Thyroid gland (tissue), 4 donors: ENCODE measurements around the gene CDK5RAP3. TPM values are rescaled to one million over a fixed set of nuclear protein-coding genes. Genes with fewer than 3 reads are reported as not detected.

Experiments used
- DNase-seq, 2 donors: peaks; one replicate each; pipeline ENCODE4 v3.0.0-alpha.2; 2019
- H3K27ac ChIP-seq, 3 donors: fragments of 200-600 bp; sonication (generic); 1 replicate in 2 of 3; 2 replicates in 1 of 3; pipeline ENCODE4 v1.5.1; 2016 to 2019; ENCODE audit warnings: mild to moderate bottlenecking in 1 of 3, moderate library complexity in 1 of 3
- H3K27me3 ChIP-seq: fragments of 200-600 bp; sonication (generic); one replicate; pipeline ENCODE4 v1.5.1; 2019
- H3K36me3 ChIP-seq, 2 donors: fragments of 200-600 bp; sonication (generic); one replicate each; pipeline ENCODE4 v1.5.1; 2016 to 2019
- H3K4me1 ChIP-seq, 2 donors: fragments of 200-600 bp; sonication (generic); one replicate each; pipeline ENCODE4 v1.5.1; 2017 to 2019
- H3K4me3 ChIP-seq, 3 donors: fragments of 200-600 bp; sonication (generic); replicated peaks in 1 of 3; 1 replicate in 2 of 3; 2 replicates in 1 of 3; pipeline ENCODE4 v1.5.1; 2016; ENCODE audit warnings: mild to moderate bottlenecking in 1 of 3
- H3K9me3 ChIP-seq: fragments of 200-600 bp; sonication (generic); one replicate; pipeline ENCODE4 v1.5.1; 2017
- POLR2A ChIP-seq, 2 donors: fragments of 450-650 bp; IDR thresholded peaks; one replicate each; pipeline ENCODE4 v1.6.1; 2017; ENCODE audit warnings: antibody characterized with exemption in 2 of 2, mild to moderate bottlenecking in 2 of 2, moderate library complexity in 1 of 2
- WGBS, 2 donors: methylation state at CpG; one replicate each; pipeline ENCODE4 v1.1.5; 2017; 5-methylcytosine and 5-hydroxymethylcytosine counted together
- intact Hi-C: fragments of 100-400 bp; cut with DNase I; formaldehyde crosslinking; loops from one replicate; pipeline ENCODE4 v1.15.1; 2023
- total RNA-seq, 4 donors: library from RNA; depleted of rRNA; stranded (reverse); fragments of >200 nt; gene quantifications; one replicate each; pipeline ENCODE4 v1.2.3, GENCODE V29; 2016
- TF ChIP-seq, protein P1 (sequence below), 6 experiments: fragments of 200-600 bp in 3 of 6; fragments of 450-650 bp in 3 of 6; sonication (generic) in 3 of 6; IDR thresholded peaks; one replicate each; pipeline ENCODE4 v1.5.1; 2016 to 2019; ENCODE audit warnings: antibody characterized with exemption in 6 of 6, mild to moderate bottlenecking in 2 of 6, inconsistent platforms in 1 of 6, moderate library complexity in 1 of 6

CDK5RAP3 gene
- total RNA-seq, 4 donors from 2014 or later: 165 to 221 (median 193) TPM

DNA sequence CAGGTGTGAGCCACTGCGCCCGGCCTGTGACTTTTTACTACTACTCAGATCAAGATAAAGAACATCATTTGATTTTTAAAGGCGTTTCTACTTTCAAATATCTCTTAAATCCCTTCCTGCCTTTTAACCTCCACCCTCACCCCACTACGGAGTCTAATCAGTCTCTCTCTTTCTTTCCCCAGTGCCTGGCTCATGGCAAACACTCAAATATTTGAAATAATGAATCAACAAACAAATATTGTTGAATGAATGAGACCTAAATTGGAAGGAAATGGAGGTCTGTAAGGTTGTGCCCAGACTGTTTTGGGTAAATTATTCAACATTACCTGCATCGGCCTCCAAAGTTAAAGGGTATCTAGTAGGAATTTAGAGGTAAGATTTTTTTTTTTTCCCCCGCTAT, 52.0 kb downstream of the CDK5RAP3 start:
- Histone ChIP-seq H3K4me1 (peaks cover 27 to 33% of the 10 kb centered on the region in 2 donors), H3K4me3 (no peak overlapping the region), H3K36me3 (no peaks in the 10 kb centered on the region), H3K27me3 (no peaks in the 10 kb centered on the region), H3K9me3 (no peaks in the 10 kb centered on the region), H3K27ac (peak overlapping the region in 1 of 3 donors; percentile 86)
- intact Hi-C loops: no loop called here
- no peak for DNase-seq
- TF ChIP-seq POLR2A (IDR thresholded peaks at IDR 0.05): no peak
- TF ChIP-seq, protein P1, sequence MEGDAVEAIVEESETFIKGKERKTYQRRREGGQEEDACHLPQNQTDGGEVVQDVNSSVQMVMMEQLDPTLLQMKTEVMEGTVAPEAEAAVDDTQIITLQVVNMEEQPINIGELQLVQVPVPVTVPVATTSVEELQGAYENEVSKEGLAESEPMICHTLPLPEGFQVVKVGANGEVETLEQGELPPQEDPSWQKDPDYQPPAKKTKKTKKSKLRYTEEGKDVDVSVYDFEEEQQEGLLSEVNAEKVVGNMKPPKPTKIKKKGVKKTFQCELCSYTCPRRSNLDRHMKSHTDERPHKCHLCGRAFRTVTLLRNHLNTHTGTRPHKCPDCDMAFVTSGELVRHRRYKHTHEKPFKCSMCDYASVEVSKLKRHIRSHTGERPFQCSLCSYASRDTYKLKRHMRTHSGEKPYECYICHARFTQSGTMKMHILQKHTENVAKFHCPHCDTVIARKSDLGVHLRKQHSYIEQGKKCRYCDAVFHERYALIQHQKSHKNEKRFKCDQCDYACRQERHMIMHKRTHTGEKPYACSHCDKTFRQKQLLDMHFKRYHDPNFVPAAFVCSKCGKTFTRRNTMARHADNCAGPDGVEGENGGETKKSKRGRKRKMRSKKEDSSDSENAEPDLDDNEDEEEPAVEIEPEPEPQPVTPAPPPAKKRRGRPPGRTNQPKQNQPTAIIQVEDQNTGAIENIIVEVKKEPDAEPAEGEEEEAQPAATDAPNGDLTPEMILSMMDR (IDR thresholded peaks at IDR 0.05): no peak
- WGBS, 2 donors: 77 to 81% methylated on average over 6 of the region's 6 CpGs

DNA sequence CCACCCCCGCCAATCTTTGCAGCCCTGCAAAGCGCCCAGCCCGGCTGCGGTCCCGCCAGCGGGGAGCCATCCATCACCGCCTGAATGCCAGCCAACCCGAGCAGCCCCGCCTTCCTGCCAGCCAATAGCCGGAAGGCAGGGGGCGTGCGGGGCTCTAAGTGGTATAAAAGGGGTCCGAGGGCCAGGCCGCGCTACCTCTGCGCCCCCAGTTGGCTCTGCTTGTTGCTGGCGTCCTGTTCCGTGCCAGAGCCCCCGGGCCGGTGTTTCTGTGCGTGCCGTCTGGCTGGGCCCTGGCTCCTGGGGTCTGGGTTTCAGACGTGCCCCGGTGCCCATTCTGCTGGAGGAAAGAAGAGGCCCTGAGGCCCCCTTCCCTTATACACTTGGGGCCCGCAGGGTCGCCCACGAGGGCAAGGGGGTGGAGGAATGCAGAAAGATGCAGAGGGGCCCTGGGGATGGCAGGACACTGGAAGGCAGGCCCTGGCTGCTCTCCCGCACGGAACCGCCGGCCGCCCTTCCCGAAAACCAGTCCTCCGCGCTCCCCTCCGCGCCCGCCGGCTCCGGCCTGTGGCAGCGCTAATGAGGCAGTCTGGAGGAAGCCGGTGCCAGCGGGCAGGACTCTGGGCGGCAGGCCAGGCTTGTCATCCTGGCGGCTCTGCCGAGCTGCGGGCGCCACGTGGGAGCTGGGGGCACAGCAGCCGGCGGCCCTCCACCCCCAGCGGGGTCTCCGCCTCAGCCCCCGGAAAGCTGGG, 52.7 kb downstream of the CDK5RAP3 start:
- H3K4me1 ChIP-seq: peaks cover 27 to 33% of the 10 kb centered on the region in 2 donors
- no peaks in the 10 kb centered on the region for H3K36me3 ChIP-seq
- intact Hi-C loops: loop anchor here (2.0 kb wide), 1 partner anchor 107 kb away; no protein-coding TSS in a partner anchor
- peak overlapping the region in 1 of 3 donors; percentile 37 for H3K4me3 ChIP-seq
- peak; percentile 96 to 97 for DNase-seq
- no peaks in the 10 kb centered on the region for H3K27me3 ChIP-seq
- peak overlapping the region; percentile 86 to 92 (median 88) for H3K27ac ChIP-seq
- H3K9me3 ChIP-seq: no peaks in the 10 kb centered on the region
- 1 to 5% methylated on average over 15 to 42 of the region's 54 CpGs for WGBS, 2 donors
- TF ChIP-seq, protein P1 (IDR thresholded peaks at IDR 0.05): peak in 5 of 6 experiments; percentile 12 to 45 (median 34)
- peak in 1 of 2 donors; percentile 65 for TF ChIP-seq POLR2A (IDR thresholded peaks at IDR 0.05)

DNA sequence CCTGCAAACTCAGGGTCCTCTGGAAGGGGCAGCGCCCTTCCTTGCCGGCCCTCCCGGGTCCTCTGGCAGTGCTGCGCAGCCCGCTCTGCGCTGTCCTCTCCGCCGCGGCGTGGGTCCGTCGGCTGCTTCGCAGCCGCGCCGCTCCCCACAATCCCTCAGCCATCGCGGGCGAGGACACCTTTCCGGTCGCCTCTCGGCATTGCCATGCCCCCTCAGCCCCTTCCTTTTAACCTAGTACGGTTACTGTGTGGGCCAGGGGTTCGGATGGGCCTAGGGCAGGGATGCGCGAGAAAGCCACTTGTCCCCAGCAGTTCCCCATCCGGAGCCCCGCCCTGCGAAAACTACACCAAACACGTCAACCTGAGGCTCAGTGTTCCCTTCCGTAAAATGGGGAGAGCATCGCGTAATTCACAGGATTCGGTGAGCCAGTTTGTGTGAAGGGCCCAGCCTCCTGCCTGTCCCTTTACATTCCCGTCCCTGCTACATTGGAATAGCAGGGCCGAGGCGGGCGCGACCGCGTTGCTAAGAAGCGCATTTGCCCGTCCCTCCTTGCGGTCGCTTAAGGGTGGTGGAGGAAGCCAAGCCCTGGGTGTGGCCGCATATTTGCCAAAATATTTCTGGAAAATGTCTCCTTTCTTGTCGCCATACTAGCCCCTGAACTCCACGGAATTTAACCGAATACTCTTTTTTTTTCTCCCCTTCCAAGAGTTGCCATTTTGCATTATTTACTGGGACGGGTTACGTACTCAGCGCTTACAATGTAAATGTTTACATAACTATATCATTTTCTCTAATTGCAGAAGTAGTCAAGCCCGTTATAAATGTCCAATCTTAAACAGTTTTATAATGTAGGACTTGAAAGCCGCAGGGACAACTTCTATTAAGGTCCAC, 53.5 kb downstream of the CDK5RAP3 start:
- peak overlapping the region; percentile 1 to 37 (median 18) for H3K4me3 ChIP-seq

GRCh38 chr17:48025040-48025903, 54.4 kb downstream of the CDK5RAP3 start:
- 1 to 2% methylated on average over 34 to 39 of the region's 56 CpGs for WGBS, 2 donors
- Histone ChIP-seq H3K27ac (peak overlapping the region; percentile 83 to 88 (median 86)), H3K36me3 (no peaks in the 10 kb centered on the region), H3K27me3 (no peaks in the 10 kb centered on the region), H3K4me3 (peak overlapping the region in 2 of 3 donors; percentile 37 to 39), H3K9me3 (no peaks in the 10 kb centered on the region), H3K4me1 (peaks cover 27 to 33% of the 10 kb centered on the region in 2 donors)
- intact Hi-C loops: loop anchor here (2.0 to 5.0 kb wide), 2 partner anchors 47 to 106 kb away; no protein-coding TSS in a partner anchor
- peak; percentile 100 for DNase-seq
- TF ChIP-seq, protein P1 (IDR thresholded peaks at IDR 0.05): peak; percentile 43 to 96 (median 84)
- TF ChIP-seq POLR2A (IDR thresholded peaks at IDR 0.05): peak in 1 of 2 donors; percentile 80

More for the DNA sequence above, 53.5 kb downstream of the CDK5RAP3 start:
- peak overlapping the region; percentile 86 to 92 (median 88) for H3K27ac ChIP-seq
- H3K36me3 ChIP-seq: no peaks in the 10 kb centered on the region
- DNase-seq: peak; percentile 62 to 66
- no peaks in the 10 kb centered on the region for H3K27me3 ChIP-seq
- intact Hi-C loops: loop anchor here (2.0 to 5.0 kb wide), 2 partner anchors 48 to 106 kb away; no protein-coding TSS in a partner anchor
- no peaks in the 10 kb centered on the region for H3K9me3 ChIP-seq
- peaks cover 27 to 33% of the 10 kb centered on the region in 2 donors for H3K4me1 ChIP-seq
- 1% methylated on average over 31 to 41 of the region's 54 CpGs for WGBS, 2 donors
- TF ChIP-seq, protein P1 (IDR thresholded peaks at IDR 0.05): peak in 1 of 6 experiments; percentile 3
- no peak for TF ChIP-seq POLR2A (IDR thresholded peaks at IDR 0.05)
